ENCODE data around the gene COMMD2.

COMMD2 gene

GRCh38 chr3:149702691-149703441, 49.4 kb downstream of the COMMD2 start:
- no peak for TF ChIP-seq TAF1 (IDR thresholded peaks at IDR 0.05; ENCODE audit: borderline replicate concordance, insufficient read depth, low read length)

- TF ChIP-seq POLR2AphosphoS5 (IDR thresholded peaks at IDR 0.05; ENCODE audit: low read depth, low read length) (no peak), TAF1 (IDR thresholded peaks at IDR 0.05; ENCODE audit: borderline replicate concordance, insufficient read depth, low read length) (no peak), REST (IDR thresholded peaks at IDR 0.05; ENCODE audit: insufficient read depth in 1 of 2, low read depth in 2 of 2, low read length in 2 of 2) (no peak), FOXP2 (optimal IDR thresholded peaks at IDR 0.05; ENCODE audit: borderline replicate concordance, extremely low read depth, extremely low read length, insufficient read depth) (no peak), SIN3A (IDR thresholded peaks at IDR 0.05; ENCODE audit: borderline replicate concordance, insufficient read depth, low read length) (no peak)
Observed at GRCh38 chr3:149701977-149702350, 50.3 kb downstream of the COMMD2 start.

- no peak for TF ChIP-seq TAF1 (IDR thresholded peaks at IDR 0.05; ENCODE audit: borderline replicate concordance, insufficient read depth, low read length)
- TF ChIP-seq FOXP2 (optimal IDR thresholded peaks at IDR 0.05; ENCODE audit: borderline replicate concordance, extremely low read depth, extremely low read length, insufficient read depth): no peak
- TF ChIP-seq REST (IDR thresholded peaks at IDR 0.05; ENCODE audit: insufficient read depth in 1 of 2, low read depth in 2 of 2, low read length in 2 of 2): no peak
- no peak for TF ChIP-seq POLR2AphosphoS5 (IDR thresholded peaks at IDR 0.05; ENCODE audit: low read depth, low read length)
Observed at GRCh38 chr3:149701206-149701976, 50.9 kb downstream of the COMMD2 start.

Measured in PFSK-1 (cell line).